ENCODE measurements around the gene NPC2.
"Not testable (repeated sequence)": the region's sequence is repeated elsewhere in the genome, so short reads cannot be mapped to it uniquely, and the experiment has no call there.

Gene NPC2

GRCh38 chr14:74492776-74493342, at the start of gene NPC2:
Gene NPC2, minus strand, starts transcription at chr14:74493305. Its CDS starts 31 bp downstream, at chr14:74493274.
- DNase-seq: no peak

- no peak for DNase-seq
Observed at GRCh38 chr14:74542056-74542685, 49.1 kb upstream of the NPC2 start.

GRCh38 chr14:74541225-74541624, 48.1 kb upstream of the NPC2 start:
- DNase-seq: no peak

GRCh38 chr14:74539503-74539902, 46.4 kb upstream of the NPC2 start:
- DNase-seq: no peak

GRCh38 chr14:74538411-74539391, 45.6 kb upstream of the NPC2 start:
- no peak for DNase-seq

GRCh38 chr14:74536336-74536735, 43.2 kb upstream of the NPC2 start:
- DNase-seq: not testable (repeated sequence)

GRCh38 chr14:74535756-74536325, 42.7 kb upstream of the NPC2 start:
- DNase-seq: no peak

- DNase-seq: no peak
Observed at GRCh38 chr14:74533576-74533975, 40.5 kb upstream of the NPC2 start.

- DNase-seq: no peak
Observed at GRCh38 chr14:74532246-74532645, 39.1 kb upstream of the NPC2 start.

GRCh38 chr14:74531467-74531866, 38.4 kb upstream of the NPC2 start:
- DNase-seq: no peak

GRCh38 chr14:74531006-74531405, 37.9 kb upstream of the NPC2 start:
- DNase-seq: no peak

- no peak for DNase-seq
Observed at GRCh38 chr14:74528886-74529285, 35.8 kb upstream of the NPC2 start.

GRCh38 chr14:74528406-74528805, 35.3 kb upstream of the NPC2 start:
- no peak for DNase-seq

- DNase-seq: no peak
Observed at GRCh38 chr14:74527736-74528280, 34.7 kb upstream of the NPC2 start.

- DNase-seq: no peak
Observed at GRCh38 chr14:74526854-74527585, 33.9 kb upstream of the NPC2 start.

- DNase-seq: no peak
Observed at GRCh38 chr14:74525361-74525851, 32.3 kb upstream of the NPC2 start.

- no peak for DNase-seq
Observed at GRCh38 chr14:74524812-74525135, 31.7 kb upstream of the NPC2 start.

- no peak for DNase-seq
Observed at GRCh38 chr14:74524076-74524811, 31.1 kb upstream of the NPC2 start.

GRCh38 chr14:74522740-74523139, 29.6 kb upstream of the NPC2 start:
- DNase-seq: no peak

- DNase-seq: no peak
Observed at GRCh38 chr14:74521756-74522155, 28.7 kb upstream of the NPC2 start.

GRCh38 chr14:74519316-74520074, 26.4 kb upstream of the NPC2 start:
- no peak for DNase-seq

Measured in hippocampal formation (tissue), 2 donors.